ENCODE data around the gene HMCN2.
"Not testable (repeated sequence)": the region's sequence is repeated elsewhere in the genome, so short reads cannot be mapped to it uniquely, and the experiment has no call there.

HMCN2 gene

DNA sequence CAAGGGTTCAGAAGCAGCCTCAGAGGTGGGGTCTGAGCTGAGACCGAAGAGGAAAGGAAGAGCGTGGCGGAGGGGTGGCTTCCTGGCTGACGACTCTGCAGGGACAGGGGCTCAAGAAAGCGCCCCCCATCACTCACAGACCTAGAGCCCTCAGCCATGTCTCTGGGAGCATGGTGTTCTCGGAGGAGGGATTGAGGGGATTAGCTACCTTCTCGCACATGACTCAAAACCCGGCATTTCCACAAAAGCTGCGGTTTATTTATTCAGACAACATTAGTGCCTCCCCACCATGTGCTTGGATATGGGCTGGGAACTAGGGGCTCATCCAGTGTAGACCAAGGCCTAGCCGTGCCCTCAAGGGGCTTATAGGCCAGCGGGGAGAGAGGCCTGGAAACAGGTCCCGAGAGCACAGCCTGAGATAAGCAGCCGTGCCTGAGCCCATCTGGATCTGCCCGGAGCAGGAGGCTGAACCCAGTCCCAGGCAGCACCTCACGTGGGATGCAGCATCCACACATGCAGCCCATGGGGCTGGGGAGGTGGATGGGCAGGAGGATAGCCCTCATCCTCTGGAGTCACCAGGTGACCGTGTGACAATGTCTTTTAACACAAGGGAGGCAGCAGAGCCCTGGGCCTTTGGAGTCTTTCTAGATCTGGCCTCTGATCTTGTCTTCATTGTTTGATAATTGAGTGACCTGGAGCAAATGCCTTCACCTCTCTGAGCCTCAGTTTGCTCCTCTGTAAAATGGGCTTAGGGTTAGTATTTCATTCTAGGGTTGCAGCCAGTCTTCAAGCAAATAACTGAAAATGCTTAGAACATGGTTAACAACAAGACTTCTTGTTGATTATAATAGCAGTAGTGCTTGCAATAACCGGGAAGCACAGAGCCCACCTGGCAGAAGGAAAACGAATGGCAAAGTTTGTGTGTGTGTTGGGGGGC lies 878 bp upstream of the HMCN2 start:
- no peak for DNase-seq

DNA sequence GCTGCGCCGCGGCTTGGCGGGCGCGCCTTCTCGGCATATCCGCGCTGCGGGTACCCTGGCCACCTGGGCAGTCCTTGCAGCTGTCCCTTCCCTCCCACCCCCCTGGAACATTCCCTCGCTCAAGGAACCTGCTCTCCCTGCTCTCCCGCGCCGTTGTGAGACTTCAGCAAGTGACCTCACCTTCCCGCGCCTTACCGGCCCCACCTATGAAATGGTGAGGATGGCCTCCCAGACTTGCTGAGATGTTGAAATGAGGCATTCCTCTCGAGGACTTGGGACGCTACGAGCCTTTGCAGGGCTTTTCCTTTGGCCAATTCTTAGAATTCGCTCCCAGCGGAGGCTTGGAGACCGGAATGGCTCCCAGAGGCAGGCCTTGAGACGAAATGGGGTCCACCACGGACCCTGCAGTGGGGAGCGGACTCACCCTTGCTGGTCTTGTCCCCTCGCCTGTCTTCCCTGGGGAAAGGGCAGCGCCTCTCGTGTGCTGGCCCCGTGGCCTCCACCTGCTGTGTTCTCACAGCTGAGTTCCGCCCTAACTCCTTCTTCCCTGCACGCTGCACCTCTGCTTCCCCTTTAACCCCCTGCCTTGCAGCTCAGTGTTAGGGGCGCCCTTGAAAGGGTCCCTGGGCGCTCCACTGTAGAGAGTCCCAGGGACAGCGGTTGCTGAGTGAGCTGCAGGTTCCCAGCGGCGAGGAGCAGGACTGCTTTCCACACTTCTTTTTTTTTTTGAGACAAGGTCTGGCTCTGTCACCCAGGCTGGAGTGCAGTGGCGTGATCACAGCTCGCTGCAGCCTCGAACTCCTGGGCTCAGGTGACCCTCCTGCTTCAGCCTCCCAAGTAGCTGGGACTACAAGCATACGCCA lies 907 bp downstream of the HMCN2 start:
- DNase-seq, result peak; percentile 56

DNA sequence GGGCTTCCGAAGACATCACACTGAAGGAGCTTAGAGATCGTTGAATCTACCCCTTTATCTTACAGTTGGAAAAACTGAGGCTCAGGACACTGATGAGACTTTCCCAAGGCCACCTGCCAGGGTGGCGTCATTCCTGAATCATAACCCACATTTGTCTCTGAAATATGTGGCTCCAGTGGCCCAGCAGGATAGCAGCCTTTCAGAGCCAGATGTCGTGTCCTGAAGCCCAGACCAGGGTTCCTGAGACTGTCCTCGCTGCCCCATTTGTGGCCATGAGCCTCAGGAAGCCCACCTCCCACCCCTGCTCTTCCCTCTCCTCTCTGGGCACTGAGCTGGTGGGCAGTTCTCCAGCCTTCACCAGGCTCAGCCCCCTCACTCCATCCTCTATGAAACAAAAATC lies 2.4 kb downstream of the HMCN2 start:
- no peak for DNase-seq

DNA sequence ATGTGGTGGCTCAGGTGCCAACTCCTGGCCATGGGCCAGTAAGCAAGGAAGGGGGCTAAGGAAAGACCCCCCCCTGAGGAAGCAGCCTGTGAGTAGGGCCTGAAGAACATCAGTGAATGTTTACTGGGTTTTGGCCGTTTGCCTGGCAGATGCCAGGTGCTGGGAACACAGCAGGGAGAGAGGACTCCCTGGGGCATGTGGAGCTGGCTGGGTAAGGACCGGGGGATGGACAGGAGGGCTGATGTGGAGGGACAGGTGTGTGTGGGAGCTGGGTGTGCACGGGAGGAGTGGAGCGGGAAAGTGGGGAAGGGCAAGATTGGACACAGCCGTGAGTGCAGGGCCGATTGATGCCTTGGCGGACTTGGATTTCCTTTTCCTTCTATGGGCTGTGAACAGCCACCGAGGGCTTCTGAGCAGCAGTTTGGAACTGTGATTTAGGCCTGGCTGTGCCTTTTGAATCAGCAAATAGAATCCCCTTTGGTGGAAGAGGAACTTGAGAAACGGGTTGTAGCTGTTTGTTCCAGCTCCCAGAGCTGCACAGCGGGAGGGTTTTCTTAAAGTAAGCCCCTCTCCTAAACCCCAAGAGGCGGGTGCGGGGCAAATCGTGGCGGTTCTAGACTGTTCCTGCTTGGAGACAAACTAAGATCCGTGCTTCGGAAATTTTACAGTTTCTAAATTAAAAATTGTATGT lies 3.1 kb downstream of the HMCN2 start:
- peak; percentile 93 for DNase-seq

DNA sequence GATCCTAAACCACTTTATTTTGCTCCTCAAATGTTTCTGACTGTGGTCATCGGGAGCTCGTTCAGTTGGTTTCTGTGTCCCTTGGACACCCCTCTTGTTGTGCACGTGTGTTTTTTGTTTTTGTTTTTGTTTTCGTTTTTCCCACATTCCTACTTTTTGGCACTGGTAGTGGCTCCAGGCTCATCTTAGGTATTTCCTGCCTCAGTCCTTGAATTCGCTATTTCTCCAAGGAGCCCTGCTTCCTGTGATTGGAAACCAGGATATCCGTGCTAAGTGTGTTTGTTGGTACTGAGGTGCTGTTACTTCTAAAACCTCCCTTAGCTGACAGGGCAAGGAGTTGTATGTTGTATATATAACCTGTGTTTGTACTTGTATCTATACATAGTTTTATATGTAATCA lies 5.9 kb downstream of the HMCN2 start:
- DNase-seq, result peak; percentile 8

DNA sequence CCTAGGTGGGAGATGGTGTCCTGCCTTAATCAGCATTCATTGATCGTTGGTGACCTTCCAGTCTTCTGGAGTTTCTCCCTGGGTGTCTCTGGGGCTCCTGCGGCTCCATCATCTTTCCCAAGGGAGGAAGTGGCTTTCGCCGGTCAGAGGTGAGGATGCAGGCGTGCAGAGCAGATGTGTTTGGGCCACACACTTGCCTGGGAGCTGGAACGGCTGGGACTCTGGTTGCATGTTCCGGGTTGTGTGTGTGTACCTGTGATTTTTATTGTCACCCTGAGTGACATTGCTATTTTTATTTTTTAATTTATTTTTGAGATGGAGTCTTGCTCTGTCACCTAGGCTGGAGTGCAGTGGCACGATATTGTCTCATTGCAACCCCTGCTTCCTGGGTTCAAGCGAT lies 9.6 kb downstream of the HMCN2 start:
- no peak for DNase-seq

DNA sequence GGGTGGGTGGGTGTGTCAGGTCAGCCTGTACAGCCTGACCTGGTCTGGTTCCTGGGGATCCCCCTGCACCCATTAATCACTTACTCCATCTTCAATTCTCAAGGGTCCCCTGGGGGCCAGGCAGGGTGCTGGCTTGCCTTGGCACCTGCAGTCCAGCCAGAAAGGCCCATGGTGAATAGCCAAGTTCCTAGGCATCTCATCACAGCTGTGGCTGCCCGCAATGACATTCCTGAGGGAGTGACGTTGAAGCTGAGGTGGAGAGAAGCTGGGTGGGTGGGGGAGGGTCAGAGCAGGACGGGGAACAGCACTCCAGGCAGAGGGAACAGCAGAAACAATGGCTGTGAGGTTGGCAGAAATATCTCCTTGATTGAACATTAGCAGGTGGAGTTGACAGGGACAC lies 10.6 kb downstream of the HMCN2 start:
- DNase-seq, result no peak

DNA sequence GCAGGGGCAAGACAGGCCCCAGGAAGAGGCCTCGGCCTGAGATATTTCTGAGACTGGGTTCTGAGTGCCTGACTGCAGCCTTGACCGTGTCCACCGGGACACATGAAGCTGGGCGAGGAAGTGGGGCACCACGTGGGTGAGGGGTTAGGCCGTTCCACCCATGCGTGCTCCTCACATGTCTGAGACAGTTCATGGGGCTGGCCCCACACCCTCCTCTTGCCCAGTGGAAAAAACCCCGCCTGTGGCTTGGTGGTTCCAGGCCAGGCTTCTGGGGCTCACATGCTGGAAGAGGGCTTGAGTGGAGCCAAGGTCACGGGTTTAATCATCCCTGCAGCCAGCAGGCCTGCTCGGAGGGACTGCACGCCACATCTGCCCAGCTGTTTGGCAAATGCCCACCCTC lies 11.4 kb downstream of the HMCN2 start:
- no peak for DNase-seq

DNA sequence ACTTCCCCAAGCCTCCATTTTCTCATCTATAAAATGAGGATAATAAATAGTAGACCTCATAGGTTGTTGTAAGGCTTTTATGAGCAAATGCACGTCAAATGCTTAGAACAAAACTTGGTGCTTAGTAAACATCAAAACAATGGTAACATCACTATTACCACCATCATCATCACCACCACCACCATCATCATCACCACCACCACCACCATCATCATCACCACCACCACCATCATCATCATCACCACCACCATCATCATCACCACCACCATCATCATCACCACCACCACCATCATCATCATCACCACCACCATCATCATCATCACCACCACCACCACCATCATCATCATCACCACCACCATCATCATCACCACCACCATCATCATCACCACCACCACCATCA lies 12.0 kb downstream of the HMCN2 start:
- not testable (repeated sequence) for DNase-seq

DNA sequence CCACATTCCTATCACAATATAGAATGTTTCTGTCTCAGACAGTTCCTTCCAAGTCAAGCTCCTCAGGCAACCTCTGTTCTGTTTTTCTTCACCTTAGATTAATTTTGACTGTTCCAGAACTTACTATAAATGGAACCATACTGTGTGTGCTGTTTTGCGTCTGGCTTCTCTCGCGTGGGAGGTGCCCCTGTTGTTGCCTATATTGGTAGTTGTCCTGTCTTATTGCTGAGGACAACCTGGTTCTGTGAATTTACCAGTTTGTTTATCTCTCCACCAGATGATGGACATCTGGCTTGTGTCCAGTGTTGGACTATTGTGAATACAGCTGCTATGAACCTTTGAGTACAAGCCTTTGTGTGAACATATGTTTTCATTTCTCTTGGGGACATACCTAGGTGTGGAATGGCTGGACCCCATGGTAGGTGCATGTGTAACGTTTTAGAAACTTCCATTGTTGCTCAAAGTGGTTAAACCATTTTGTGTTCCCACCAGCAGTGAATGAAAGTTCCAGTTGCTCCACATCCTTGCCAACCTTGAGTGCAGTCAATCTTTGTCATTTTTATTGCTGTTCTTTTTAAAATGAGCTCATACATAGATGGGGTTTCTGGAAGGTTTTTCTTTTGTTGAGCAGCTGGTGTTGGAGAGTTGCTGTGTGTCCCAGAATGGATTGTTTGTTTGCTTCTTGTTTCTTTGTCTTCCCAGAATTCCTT lies 18.1 kb downstream of the HMCN2 start:
- DNase-seq, result no peak

DNA sequence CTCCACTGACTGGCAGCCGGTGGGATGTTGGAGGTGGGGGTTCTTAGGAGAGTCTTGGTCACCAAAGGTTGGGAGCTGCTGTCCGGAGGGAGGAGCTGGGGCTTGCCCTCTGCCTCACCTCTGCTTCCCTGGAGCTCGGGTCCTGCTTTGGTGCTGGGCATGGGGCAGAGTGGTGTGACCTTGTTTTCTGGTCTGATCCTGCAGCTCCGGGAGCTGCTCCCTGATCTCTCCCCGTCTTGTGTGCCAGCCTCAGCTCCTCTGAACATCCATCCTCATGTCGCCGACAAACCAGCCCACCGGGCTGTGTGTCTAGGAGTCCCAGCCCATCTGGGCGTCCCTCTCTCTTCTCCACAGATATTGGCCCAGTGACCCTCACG lies 18.7 kb downstream of the HMCN2 start:
- DNase-seq, result no peak

DNA sequence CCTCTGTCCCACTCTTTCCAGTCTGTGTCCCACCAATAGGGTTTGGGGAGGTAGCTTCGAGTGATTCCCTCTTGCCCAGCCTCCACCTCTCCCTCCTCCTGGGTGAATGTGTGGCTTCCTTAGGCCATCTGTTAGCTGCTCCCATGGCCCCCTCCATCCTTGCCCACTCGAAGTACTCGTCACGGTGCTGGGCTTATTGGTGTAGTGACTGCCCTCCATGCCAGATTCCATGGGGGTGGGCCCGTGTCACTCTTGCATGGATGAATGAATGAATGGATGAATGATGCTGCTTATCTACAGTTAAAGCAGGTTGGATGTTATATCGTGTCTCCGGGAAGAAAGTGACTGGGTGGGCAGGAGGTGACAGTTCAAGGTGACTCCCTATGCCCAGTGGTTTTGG lies 19.1 kb downstream of the HMCN2 start:
- DNase-seq, result no peak

DNA sequence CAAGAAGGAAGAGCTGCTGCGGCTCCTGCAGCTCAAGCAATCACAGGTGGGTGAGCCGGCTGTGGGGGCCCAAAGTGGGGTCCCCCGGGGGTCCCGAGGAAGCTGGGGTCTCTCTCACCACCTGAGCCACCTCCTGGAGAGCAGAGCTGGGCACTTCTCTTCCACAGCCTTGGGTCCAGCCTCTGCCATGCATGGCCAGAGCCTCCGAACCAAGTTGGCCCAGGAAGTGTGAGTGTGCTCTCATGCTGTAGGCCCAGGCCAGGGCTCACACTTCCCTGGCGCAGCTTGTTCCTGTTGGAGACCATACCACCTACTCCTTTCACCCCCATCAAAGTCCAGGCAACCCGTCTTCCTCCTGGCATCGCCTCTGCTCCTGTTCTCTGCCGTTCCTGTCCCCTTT lies 19.7 kb downstream of the HMCN2 start:
- no peak for DNase-seq

DNA sequence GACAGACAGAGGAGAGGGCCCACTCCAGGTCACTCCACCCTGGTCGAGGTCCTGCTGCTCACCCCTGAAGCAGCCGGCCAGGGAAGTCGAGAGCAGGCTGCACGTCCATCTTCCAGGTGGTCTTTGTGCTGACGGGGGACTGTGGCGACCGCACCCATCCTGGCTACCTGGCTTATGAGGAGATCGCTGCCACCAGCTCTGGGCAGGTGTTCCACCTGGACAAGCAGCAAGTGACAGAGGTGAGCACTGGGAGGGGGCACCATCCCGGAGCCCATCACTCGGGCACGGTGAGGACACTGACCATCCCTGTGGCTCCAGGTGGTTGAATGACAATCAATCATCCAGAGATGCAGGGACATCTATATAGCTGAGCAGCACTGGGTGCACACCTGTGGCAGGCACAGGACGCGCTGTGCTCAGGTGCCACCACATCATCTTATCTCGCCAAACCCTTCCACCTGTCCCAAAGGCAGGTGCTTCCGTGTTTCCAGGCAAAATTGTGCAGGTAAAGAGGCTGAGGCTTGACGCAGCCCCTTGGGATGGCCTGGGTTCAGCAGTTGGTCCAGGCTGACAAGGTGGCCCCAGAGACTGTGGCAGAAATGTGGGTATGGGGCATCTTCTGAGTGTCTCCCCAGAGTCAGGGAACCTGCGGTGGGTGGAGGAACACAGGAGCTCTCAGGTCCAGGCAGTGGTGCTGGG lies 20.7 kb downstream of the HMCN2 start:
- no peak for DNase-seq

DNA sequence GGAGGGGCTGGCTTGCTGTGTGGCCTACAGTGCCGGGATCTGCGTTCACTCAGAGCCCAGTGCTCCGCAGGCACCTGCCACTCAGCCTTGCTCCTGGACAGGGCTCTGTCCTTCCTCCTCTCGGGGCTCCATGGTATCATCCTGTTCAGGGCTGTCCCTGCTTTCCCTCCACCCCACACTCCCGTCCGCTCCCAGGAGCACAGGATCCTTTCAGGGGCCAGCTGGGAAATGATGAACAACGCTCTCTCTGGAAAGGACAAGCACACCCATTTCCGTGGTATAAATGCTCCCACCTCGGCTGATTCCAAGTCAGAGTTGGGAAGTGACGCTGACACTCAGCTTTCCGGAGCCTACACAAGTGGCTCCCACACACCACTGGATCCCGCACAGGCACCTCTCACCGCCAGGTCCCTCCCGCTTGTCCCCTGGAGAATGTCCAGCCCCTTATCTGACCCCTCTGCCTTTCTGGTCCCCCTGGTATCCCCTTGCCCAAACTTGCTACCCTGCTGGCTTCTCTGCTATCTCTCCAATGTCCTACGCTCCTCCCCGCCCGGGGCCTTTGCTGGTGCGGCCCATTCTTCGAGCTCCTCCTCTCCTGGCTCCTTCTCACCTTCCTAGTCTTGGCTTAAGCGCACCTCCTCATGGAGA lies 21.3 kb downstream of the HMCN2 start:
- no peak for DNase-seq

DNA sequence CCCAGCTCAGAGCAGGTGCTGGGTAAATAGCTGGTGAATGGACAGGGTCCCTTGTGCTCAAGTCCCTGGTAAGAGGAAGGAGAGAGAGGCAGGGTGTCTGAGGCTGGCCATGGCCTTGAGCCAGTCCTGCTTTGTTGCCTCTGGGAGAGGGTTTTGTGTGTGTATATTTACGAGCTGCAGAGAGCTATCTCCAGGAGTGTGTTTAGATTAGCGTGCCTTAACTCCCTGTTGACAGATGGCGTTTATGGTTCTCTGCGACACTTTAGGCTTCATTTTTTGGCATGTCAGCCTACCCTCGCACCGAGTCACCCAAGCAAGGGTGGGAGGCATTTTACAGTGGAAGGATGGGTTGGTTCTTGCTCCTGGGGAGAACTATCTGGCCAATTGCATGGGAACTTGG lies 22.2 kb downstream of the HMCN2 start:
- DNase-seq, result peak; percentile 99

DNA sequence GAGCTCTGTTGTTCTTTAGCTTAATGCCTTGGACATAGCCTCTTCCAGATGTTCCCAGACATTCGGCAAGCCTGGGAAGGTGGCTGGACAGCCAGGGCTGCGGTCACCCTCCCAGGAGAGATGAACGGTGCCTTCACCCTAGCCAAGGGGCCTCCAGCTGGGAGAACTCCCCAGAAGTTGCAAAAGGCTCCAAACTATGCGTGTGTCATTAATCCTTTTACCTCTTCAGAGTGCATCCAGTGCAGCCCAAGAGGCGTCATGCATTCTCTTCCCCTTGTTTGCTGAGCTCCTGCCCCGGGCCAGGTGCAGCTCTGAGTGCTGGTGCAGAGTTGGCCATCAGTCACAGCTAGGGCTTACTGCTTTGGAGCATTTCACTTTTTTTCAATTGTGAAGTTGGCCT lies 22.8 kb downstream of the HMCN2 start:
- peak; percentile 92 for DNase-seq

DNA sequence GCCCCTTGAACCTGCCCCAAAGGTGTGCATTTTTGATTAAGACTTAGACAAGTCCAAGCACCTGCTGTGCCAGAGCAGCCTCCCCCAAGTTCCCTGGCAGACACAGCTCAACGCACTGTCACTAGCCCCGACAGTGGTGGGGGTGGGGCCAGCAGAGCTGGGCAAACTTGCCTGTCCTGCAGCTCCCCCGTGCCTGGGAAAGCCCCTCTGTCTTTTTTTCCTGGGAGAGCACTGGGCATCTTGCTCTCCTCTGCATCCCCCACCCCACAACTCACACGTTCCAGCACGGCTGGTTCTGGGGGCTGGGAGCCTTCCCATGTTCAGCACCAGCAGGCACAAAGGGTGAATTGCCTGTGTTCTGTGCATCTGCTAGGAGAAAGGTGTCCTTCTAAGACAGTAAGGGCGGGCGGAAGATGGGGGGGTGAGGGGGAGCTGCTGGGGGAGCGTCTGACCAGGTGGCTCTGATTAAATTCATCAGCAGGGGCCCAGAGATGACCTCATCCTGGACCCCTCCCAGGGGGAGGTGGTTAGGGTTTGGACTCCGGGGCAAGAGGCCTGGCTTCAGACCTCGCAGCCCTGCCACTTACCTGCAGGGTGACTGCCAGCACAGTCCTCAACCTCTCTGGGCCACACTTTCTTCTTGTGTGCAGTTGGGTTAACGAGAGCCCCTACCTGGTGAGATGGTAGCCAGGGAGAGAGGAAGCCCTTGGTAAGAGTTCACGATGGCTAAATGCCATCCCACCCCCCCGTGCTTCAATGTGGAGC lies 23.5 kb downstream of the HMCN2 start:
- DNase-seq, result peak; percentile 32

DNA sequence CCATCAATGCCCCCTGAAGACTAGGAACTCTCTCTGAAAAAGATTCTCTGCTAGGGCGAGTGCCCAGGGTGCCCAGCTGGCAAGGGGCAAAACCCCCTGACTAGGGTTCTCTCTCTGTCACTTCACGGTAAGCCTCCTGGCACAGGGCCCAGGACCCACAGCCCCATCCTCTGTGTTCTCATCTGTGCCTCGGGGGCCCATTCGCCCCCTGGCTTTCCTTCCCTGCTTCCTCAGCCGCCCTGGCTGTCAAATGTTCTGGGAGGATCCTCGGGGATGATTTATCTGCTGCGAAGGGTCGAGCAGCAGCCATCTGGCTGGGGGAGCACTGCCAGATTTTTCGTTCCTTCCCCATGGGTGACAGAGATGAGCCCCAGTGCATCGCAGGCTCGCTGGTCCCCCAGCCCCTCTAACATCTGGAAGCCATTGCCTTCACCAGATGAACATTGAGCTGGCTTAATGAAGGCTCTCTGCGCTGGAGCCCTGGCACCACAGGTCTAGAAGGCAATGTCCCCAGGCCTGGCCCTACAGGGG lies 24.2 kb downstream of the HMCN2 start:
- DNase-seq, result no peak

Measured in DMS79 treated with DMSO at 0.1 percent for 48 hours (cell line).